ENCODE results near the gene SYT7.

Gene SYT7

GRCh38 chr11:61475433-61475832, 105.4 kb downstream of the SYT7 start:
- Histone ChIP-seq H3K9me3 (ENCODE audit: control insufficient read depth, insufficient read depth, low read depth, low read length) (no peaks in the 10 kb centered on the region), H3K36me3 (ENCODE audit: control insufficient read depth in 2 of 2, insufficient read depth in 1 of 2, low read length in 2 of 2) (peaks cover 0 to 8% of the 10 kb centered on the region in 2 experiments; a peak in 1 of 3 replicates), H3K4me3 (ENCODE audit: low read depth, low read length) (no peak overlapping the region), H3K27ac (ENCODE audit: extremely low read depth, low read depth, low read length) (no peak overlapping the region), H3K4me1 (ENCODE audit: control insufficient read depth, insufficient read depth, low read length) (no peaks in the 10 kb centered on the region)
- POLR2A ChIA-PET: no interaction called here
- TF ChIP-seq, protein P1, sequence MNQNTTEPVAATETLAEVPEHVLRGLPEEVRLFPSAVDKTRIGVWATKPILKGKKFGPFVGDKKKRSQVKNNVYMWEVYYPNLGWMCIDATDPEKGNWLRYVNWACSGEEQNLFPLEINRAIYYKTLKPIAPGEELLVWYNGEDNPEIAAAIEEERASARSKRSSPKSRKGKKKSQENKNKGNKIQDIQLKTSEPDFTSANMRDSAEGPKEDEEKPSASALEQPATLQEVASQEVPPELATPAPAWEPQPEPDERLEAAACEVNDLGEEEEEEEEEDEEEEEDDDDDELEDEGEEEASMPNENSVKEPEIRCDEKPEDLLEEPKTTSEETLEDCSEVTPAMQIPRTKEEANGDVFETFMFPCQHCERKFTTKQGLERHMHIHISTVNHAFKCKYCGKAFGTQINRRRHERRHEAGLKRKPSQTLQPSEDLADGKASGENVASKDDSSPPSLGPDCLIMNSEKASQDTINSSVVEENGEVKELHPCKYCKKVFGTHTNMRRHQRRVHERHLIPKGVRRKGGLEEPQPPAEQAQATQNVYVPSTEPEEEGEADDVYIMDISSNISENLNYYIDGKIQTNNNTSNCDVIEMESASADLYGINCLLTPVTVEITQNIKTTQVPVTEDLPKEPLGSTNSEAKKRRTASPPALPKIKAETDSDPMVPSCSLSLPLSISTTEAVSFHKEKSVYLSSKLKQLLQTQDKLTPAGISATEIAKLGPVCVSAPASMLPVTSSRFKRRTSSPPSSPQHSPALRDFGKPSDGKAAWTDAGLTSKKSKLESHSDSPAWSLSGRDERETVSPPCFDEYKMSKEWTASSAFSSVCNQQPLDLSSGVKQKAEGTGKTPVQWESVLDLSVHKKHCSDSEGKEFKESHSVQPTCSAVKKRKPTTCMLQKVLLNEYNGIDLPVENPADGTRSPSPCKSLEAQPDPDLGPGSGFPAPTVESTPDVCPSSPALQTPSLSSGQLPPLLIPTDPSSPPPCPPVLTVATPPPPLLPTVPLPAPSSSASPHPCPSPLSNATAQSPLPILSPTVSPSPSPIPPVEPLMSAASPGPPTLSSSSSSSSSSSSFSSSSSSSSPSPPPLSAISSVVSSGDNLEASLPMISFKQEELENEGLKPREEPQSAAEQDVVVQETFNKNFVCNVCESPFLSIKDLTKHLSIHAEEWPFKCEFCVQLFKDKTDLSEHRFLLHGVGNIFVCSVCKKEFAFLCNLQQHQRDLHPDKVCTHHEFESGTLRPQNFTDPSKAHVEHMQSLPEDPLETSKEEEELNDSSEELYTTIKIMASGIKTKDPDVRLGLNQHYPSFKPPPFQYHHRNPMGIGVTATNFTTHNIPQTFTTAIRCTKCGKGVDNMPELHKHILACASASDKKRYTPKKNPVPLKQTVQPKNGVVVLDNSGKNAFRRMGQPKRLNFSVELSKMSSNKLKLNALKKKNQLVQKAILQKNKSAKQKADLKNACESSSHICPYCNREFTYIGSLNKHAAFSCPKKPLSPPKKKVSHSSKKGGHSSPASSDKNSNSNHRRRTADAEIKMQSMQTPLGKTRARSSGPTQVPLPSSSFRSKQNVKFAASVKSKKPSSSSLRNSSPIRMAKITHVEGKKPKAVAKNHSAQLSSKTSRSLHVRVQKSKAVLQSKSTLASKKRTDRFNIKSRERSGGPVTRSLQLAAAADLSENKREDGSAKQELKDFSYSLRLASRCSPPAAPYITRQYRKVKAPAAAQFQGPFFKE (tag by site-specific recombination; IDR thresholded peaks at IDR 0.05; ENCODE audit: borderline replicate concordance): no peak
- TF ChIP-seq ZNF548 (tag by site-specific recombination; IDR thresholded peaks at IDR 0.05): no peak
- TF ChIP-seq SETDB1 (IDR thresholded peaks at IDR 0.05; ENCODE audit: insufficient read length, low read length): no peak
- TF ChIP-seq ZNF791 (tag by site-specific recombination; IDR thresholded peaks at IDR 0.05): no peak
- TF ChIP-seq ZNF747 (tag by site-specific recombination; IDR thresholded peaks at IDR 0.05): no peak
- TF ChIP-seq ZNF701 (tag by site-specific recombination; IDR thresholded peaks at IDR 0.05): no peak
- TF ChIP-seq, protein P2, sequence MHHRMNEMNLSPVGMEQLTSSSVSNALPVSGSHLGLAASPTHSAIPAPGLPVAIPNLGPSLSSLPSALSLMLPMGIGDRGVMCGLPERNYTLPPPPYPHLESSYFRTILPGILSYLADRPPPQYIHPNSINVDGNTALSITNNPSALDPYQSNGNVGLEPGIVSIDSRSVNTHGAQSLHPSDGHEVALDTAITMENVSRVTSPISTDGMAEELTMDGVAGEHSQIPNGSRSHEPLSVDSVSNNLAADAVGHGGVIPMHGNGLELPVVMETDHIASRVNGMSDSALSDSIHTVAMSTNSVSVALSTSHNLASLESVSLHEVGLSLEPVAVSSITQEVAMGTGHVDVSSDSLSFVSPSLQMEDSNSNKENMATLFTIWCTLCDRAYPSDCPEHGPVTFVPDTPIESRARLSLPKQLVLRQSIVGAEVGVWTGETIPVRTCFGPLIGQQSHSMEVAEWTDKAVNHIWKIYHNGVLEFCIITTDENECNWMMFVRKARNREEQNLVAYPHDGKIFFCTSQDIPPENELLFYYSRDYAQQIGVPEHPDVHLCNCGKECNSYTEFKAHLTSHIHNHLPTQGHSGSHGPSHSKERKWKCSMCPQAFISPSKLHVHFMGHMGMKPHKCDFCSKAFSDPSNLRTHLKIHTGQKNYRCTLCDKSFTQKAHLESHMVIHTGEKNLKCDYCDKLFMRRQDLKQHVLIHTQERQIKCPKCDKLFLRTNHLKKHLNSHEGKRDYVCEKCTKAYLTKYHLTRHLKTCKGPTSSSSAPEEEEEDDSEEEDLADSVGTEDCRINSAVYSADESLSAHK (tag by site-specific recombination; IDR thresholded peaks at IDR 0.05): no peak
- TF ChIP-seq, protein P3, sequence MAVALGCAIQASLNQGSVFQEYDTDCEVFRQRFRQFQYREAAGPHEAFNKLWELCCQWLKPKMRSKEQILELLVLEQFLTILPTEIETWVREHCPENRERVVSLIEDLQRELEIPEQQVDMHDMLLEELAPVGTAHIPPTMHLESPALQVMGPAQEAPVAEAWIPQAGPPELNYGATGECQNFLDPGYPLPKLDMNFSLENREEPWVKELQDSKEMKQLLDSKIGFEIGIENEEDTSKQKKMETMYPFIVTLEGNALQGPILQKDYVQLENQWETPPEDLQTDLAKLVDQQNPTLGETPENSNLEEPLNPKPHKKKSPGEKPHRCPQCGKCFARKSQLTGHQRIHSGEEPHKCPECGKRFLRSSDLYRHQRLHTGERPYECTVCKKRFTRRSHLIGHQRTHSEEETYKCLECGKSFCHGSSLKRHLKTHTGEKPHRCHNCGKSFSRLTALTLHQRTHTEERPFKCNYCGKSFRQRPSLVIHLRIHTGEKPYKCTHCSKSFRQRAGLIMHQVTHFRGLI (tag by site-specific recombination; IDR thresholded peaks at IDR 0.05): no peak
- no peak for TF ChIP-seq ZNF302 (tag by site-specific recombination; IDR thresholded peaks at IDR 0.05; ENCODE audit: low read depth)
- TF ChIP-seq ZNF664 (tag by site-specific recombination; IDR thresholded peaks at IDR 0.05): no peak
- TF ChIP-seq GFI1B (tag by site-specific recombination; IDR thresholded peaks at IDR 0.05): no peak
- no peak for TF ChIP-seq ZNF174 (tag by site-specific recombination; IDR thresholded peaks at IDR 0.05)
- CTCF ChIA-PET: interaction anchor here (0.6 to 11.7 kb wide), 13 partner anchors 7 to 560 kb away, joined by 3 to 325 read pairs (median 4); partner anchors contain the start of gene LRRC10B

GRCh38 chr11:61474013-61474643, 106.7 kb downstream of the SYT7 start:
- ChIA-PET CTCF (interaction anchor here (0.5 to 11.7 kb wide), 6 partner anchors 12 to 144 kb away, joined by 3 to 325 read pairs (median 4); partner anchors contain the start of gene LRRC10B), POLR2A (no interaction called here)
- no peak overlapping the region for H3K4me3 ChIP-seq (ENCODE audit: low read depth, low read length)
- no peaks in the 10 kb centered on the region for H3K4me1 ChIP-seq (ENCODE audit: control insufficient read depth, insufficient read depth, low read length)
- no peaks in the 10 kb centered on the region for H3K9me3 ChIP-seq (ENCODE audit: control insufficient read depth, insufficient read depth, low read depth, low read length)
- no peak overlapping the region for H3K27ac ChIP-seq (ENCODE audit: extremely low read depth, low read depth, low read length)
- H3K36me3 ChIP-seq (ENCODE audit: control insufficient read depth in 2 of 2, insufficient read depth in 1 of 2, low read length in 2 of 2): peaks cover 0 to 8% of the 10 kb centered on the region in 2 experiments; a peak in 1 of 3 replicates
- no peak for TF ChIP-seq ZNF837 (tag by site-specific recombination; IDR thresholded peaks at IDR 0.05)
- no peak for TF ChIP-seq ZNF830 (tag by site-specific recombination; IDR thresholded peaks at IDR 0.05; ENCODE audit: low read depth)
- no peak for TF ChIP-seq ZNF747 (tag by site-specific recombination; IDR thresholded peaks at IDR 0.05)
- TF ChIP-seq, protein P4, sequence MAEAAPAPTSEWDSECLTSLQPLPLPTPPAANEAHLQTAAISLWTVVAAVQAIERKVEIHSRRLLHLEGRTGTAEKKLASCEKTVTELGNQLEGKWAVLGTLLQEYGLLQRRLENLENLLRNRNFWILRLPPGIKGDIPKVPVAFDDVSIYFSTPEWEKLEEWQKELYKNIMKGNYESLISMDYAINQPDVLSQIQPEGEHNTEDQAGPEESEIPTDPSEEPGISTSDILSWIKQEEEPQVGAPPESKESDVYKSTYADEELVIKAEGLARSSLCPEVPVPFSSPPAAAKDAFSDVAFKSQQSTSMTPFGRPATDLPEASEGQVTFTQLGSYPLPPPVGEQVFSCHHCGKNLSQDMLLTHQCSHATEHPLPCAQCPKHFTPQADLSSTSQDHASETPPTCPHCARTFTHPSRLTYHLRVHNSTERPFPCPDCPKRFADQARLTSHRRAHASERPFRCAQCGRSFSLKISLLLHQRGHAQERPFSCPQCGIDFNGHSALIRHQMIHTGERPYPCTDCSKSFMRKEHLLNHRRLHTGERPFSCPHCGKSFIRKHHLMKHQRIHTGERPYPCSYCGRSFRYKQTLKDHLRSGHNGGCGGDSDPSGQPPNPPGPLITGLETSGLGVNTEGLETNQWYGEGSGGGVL (tag by site-specific recombination; IDR thresholded peaks at IDR 0.05): no peak
- no peak for TF ChIP-seq ZNF26 (tag by site-specific recombination; IDR thresholded peaks at IDR 0.05)
- no peak for TF ChIP-seq ZNF350 (tag by site-specific recombination; IDR thresholded peaks at IDR 0.05)
- TF ChIP-seq, protein P5, sequence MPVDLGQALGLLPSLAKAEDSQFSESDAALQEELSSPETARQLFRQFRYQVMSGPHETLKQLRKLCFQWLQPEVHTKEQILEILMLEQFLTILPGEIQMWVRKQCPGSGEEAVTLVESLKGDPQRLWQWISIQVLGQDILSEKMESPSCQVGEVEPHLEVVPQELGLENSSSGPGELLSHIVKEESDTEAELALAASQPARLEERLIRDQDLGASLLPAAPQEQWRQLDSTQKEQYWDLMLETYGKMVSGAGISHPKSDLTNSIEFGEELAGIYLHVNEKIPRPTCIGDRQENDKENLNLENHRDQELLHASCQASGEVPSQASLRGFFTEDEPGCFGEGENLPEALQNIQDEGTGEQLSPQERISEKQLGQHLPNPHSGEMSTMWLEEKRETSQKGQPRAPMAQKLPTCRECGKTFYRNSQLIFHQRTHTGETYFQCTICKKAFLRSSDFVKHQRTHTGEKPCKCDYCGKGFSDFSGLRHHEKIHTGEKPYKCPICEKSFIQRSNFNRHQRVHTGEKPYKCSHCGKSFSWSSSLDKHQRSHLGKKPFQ (tag by site-specific recombination; IDR thresholded peaks at IDR 0.05): no peak
- TF ChIP-seq ZNF16 (tag by site-specific recombination; IDR thresholded peaks at IDR 0.05; ENCODE audit: low read depth): no peak
